ENCODE measurements around the gene UROC1. TPM values are rescaled to one million over a fixed set of nuclear protein-coding genes. Genes with fewer than 3 reads are reported as not detected.

UROC1 gene
- total and polyA plus RNA-seq, 2 of the 4 experiments (the other 2 are of a cell fraction): not detected

- H3K9me1 ChIP-seq (ENCODE audit: insufficient read depth, low read length): 0 out of 2 replicates have a peak, but pooled peaks cover 4% of the 10 kb centered on the region
- POLR2A ChIA-PET (ENCODE audit: unreplicated experiment): no interaction called here
- no TSS peak for BruUV-seq (replicated peaks)
- peaks cover 2% of the 10 kb centered on the region; the same call in 1 of the 2 replicates for H3K36me3 ChIP-seq (ENCODE audit: control insufficient read depth, insufficient read depth, low read length)
- no peak overlapping the region for H3K56ac ChIP-seq (ENCODE audit: extremely low read depth, insufficient read depth, low read length)
- in situ Hi-C loops (cut with MboI; ENCODE audit: low sequenced_read_pairs) (no loop called here), intact Hi-C loops (cut with micrococcal nuclease) (no loop called here), dilution Hi-C loops (cut with HindIII; ENCODE audit: low sequenced_read_pairs, unreplicated experiment) (no loop called here)
- no peaks in the 10 kb centered on the region; the same call in 1 of the 2 replicates for H4K20me1 ChIP-seq (ENCODE audit: insufficient read depth, low read length)
- H2AK5ac ChIP-seq (ENCODE audit: low read depth, low read length): no peak overlapping the region
- H4K8ac ChIP-seq (ENCODE audit: low read depth in 2 of 2, low read length in 2 of 2): no peak overlapping the region
- no peak overlapping the region for H3K18ac ChIP-seq (ENCODE audit: low read depth, low read length)
- H2AK9ac ChIP-seq (replicated peaks; ENCODE audit: low read depth, low read length, poor library complexity): no peak overlapping the region
- no peak overlapping the region for H3K23ac ChIP-seq (ENCODE audit: low read depth, low read length)
- no peak overlapping the region for H3K27ac ChIP-seq (ENCODE audit: insufficient read depth, low read length)
- no peaks in the 10 kb centered on the region for H3K27me3 ChIP-seq (ENCODE audit: control insufficient read depth, insufficient read depth, low read length)
- ATAC-seq (ENCODE audit: low read depth): no peak
- H2BK5ac ChIP-seq (ENCODE audit: low read depth, low read length, poor library complexity, severe bottlenecking): no peak overlapping the region
- DNase-seq: no peak
- H2BK20ac ChIP-seq (ENCODE audit: low read depth, low read length): no peak overlapping the region
- H2BK15ac ChIP-seq (ENCODE audit: low read depth, low read length): no peak overlapping the region
- no peak overlapping the region for H3K9ac ChIP-seq (ENCODE audit: low read depth, low read length)
- H3K4me1 ChIP-seq (ENCODE audit: control insufficient read depth, insufficient read depth, low read length): no peaks in the 10 kb centered on the region
- no peaks in the 10 kb centered on the region for H3K79me1 ChIP-seq (ENCODE audit: low read depth in 1 of 2, low read length in 2 of 2)
- no peak overlapping the region for H3K14ac ChIP-seq (replicated peaks; ENCODE audit: low read depth, low read length)
- WGBS, 2 experiments (ENCODE audit: extremely low coverage in 2 of 2, insufficient read length in 1 of 2): 85% methylated on average over 4 of the region's 9 CpGs; no CpG with 5 or more reads in 1 of the 2 experiments
- no peak overlapping the region for H3K4me3 ChIP-seq (ENCODE audit: insufficient read depth, low read depth, low read length)
- no peak overlapping the region for H2AFZ ChIP-seq (replicated peaks; ENCODE audit: low read length, poor library complexity)
- no peak overlapping the region for H2BK120ac ChIP-seq (ENCODE audit: low read depth, low read length)
- H3K4me2 ChIP-seq (ENCODE audit: low read depth, low read length): no peak overlapping the region
- CTCF ChIA-PET: no interaction called here
- no peak overlapping the region for H4K5ac ChIP-seq (ENCODE audit: low read depth, low read length)
- no peaks in the 10 kb centered on the region for H3K9me3 ChIP-seq (ENCODE audit: control insufficient read depth, insufficient read depth, low read length)
- H4K91ac ChIP-seq (ENCODE audit: insufficient read depth, low read depth, low read length): no peak overlapping the region
- TF ChIP-seq MAZ (IDR thresholded peaks at IDR 0.05; ENCODE audit: borderline replicate concordance, low read depth, low read length) (no peak), RAD21 (IDR thresholded peaks at IDR 0.05; ENCODE audit: low read length) (no peak), CHD1 (IDR thresholded peaks at IDR 0.05; ENCODE audit: low read depth, low read length) (no peak), FOS (IDR thresholded peaks at IDR 0.05; ENCODE audit: low read depth, low read length) (no peak), NFE2L2 (IDR thresholded peaks at IDR 0.05; ENCODE audit: low read depth, low read length) (no peak), RFX5 (IDR thresholded peaks at IDR 0.05; ENCODE audit: low read depth, low read length) (no peak), SMC3 (IDR thresholded peaks at IDR 0.05; ENCODE audit: low read depth, low read length) (no peak)
- H3K4ac ChIP-seq (ENCODE audit: low read depth, low read length): no peak overlapping the region
Measured at GRCh38 chr3:126440709-126440995, 76.9 kb downstream of the UROC1 start.
